HepG2 (cell line): ENCODE measurements around the gene CHMP6. TPM values are rescaled to one million over a fixed set of nuclear protein-coding genes. Genes with fewer than 3 reads are reported as not detected.

Source experiments
- ATAC-seq: fragments of 200-7000 bp; cut with Tn5 transposase; 3 replicates; pipeline ENCODE4 v1.9.1; 2020; ENCODE audit warnings: mild to moderate bottlenecking, moderate library complexity
- BruUV-seq: library from RNA; stranded (reverse); fragments of 400-500 nt; replicated peaks from 2 replicates; lab custom pipeline; 2021; lab: Mats Ljungman, UMichigan
- CTCF ChIA-PET: fragments of 300-600 bp; formaldehyde crosslinking; extraction: SDS; loops from one replicate; lab custom pipeline; 2021; ENCODE audit warnings: low total read pairs, inconsistent platforms, low intra/inter-chr PET ratio; lab: Yijun Ruan, JAX
- POLR2A ChIA-PET: fragments of 350-600 bp; sonication (Branson Sonifier 250); formaldehyde crosslinking; loops from one replicate; lab custom pipeline; 2020; ENCODE audit warnings: antibody characterized with exemption, inconsistent platforms; lab: Yijun Ruan, JAX
- DNase-seq: peaks from one replicate; pipeline ENCODE4 v3.0.0-alpha.2; 2015; ENCODE audit warnings: low spot score
- FAIRE-seq: peaks from 3 replicates; lab custom pipeline; 2011; peaks lifted over from hg19 to GRCh38; lab: Jason Lieb, UNC
- H2AFZ ChIP-seq: one replicate; pipeline ENCODE4 v1.6.1; 2011; ENCODE audit warnings: low read length, inconsistent platforms
- H3K27ac ChIP-seq: fragments of 300-600 bp; 3 replicates; pipeline ENCODE4 v1.8.0; 2011; ENCODE audit warnings: mixed run types, mild to moderate bottlenecking, mixed read lengths, low read length, inconsistent platforms; ENCODE audit not compliant: insufficient read depth; ENCODE audit errors: extremely low read length
- H3K27me3 ChIP-seq, 2 experiments: fragments of 200-600 bp in 1 of 2; 2 replicates in 1 of 2; 3 replicates in 1 of 2; pipeline versions ENCODE4 v1.6.0 to v1.8.0; 2011; ENCODE audit warnings: low read length in 2 of 2, mild to moderate bottlenecking in 2 of 2, moderate library complexity in 2 of 2, inconsistent platforms in 1 of 2; ENCODE audit not compliant: insufficient read depth in 2 of 2, control insufficient read depth in 1 of 2
- H3K36me3 ChIP-seq, 2 experiments: fragments of 200-600 bp in 1 of 2; replicated peaks in 1 of 2; 2 replicates in 1 of 2; 3 replicates in 1 of 2; pipeline versions ENCODE4 v1.5.1 to v1.8.0; 2011; ENCODE audit warnings: low read length in 2 of 2, inconsistent platforms in 1 of 2; ENCODE audit not compliant: insufficient read depth in 2 of 2, control insufficient read depth in 1 of 2
- H3K4me1 ChIP-seq: 2 replicates; pipeline ENCODE4 v1.5.1; 2012; ENCODE audit warnings: low read length, inconsistent platforms; ENCODE audit not compliant: insufficient read depth
- H3K4me2 ChIP-seq: 2 replicates; pipeline ENCODE4 v1.6.0; 2011; ENCODE audit warnings: low read depth, low read length, inconsistent platforms
- H3K4me3 ChIP-seq, 3 experiments: fragments of 200-600 bp in 1 of 3; sonication (generic), shearing (Covaris generic) in 1 of 3; replicated peaks in 1 of 3; 2 replicates each; pipeline ENCODE4 v1.5.1; 2011 to 2016; ENCODE audit warnings: low read length in 3 of 3, inconsistent platforms in 2 of 3, low read depth in 2 of 3, mild to moderate bottlenecking in 2 of 3, control low read depth in 1 of 3, mixed read lengths in 1 of 3; ENCODE audit not compliant: insufficient read depth in 1 of 3
- H3K79me2 ChIP-seq: one replicate; pipeline ENCODE4 v1.6.1; 2011; ENCODE audit warnings: low read length, inconsistent platforms; ENCODE audit not compliant: insufficient read depth
- H3K9ac ChIP-seq: 2 replicates; pipeline ENCODE4 v1.6.0; 2011; ENCODE audit warnings: mild to moderate bottlenecking, low read depth, low read length, inconsistent platforms; ENCODE audit not compliant: insufficient read depth
- H3K9me3 ChIP-seq: 2 replicates; pipeline ENCODE4 v1.5.1; 2012; ENCODE audit warnings: mild to moderate bottlenecking, low read length
- H4K20me1 ChIP-seq: 2 replicates; pipeline ENCODE4 v1.6.0; 2011; ENCODE audit warnings: inconsistent platforms, mild to moderate bottlenecking, low read length, moderate library complexity; ENCODE audit not compliant: insufficient read depth
- CEBPB ChIP-seq: IDR thresholded peaks from 2 replicates; pipeline ENCODE4 v1.6.1; 2011; ENCODE audit warnings: low read depth, low read length, improper control_type of control experiment, borderline replicate concordance
- KAT8 ChIP-seq: IDR thresholded peaks from 2 replicates; pipeline ENCODE4 v1.6.1; 2016; ENCODE audit warnings: missing genetic modification reagents, missing compliant biosample characterization
- THAP11 ChIP-seq: IDR thresholded peaks from 2 replicates; pipeline ENCODE4 v1.6.1; 2016; ENCODE audit warnings: missing biosample characterization, missing genetic modification reagents
- ZBTB33 ChIP-seq: sonication (generic); formaldehyde crosslinking; IDR thresholded peaks from 2 replicates; pipeline ENCODE4 v1.4.0; 2020; ENCODE audit warnings: missing genetic modification reagents
- WGBS: methylation state at CpG from one replicate; pipeline ENCODE4 v1.1.6; 2017; ENCODE audit warnings: low lambda C conversion rate; 5-methylcytosine and 5-hydroxymethylcytosine counted together
- in situ Hi-C: cut with HindIII; loops from 2 replicates; pipeline ENCODE4 v1.10.0; 2017; ENCODE audit warnings: low pct_unique_long_range_greater_than_20kb; ENCODE audit not compliant: extremely low pct_ligation_motif_present
- intact Hi-C: fragments of 100-400 bp; cut with micrococcal nuclease; formaldehyde crosslinking; loops from one replicate; pipeline ENCODE4 v1.10.0; 2022; ENCODE audit not compliant: unreplicated experiment
- polyA plus RNA-seq, 8 experiments: library from polyadenylated mRNA; depleted of rRNA in 3 of 8; stranded (reverse) in 7 of 8; unstranded in 1 of 8; fragments of >200 nt; fragmentation: Illumina TruSeq in 4 of 8; extraction: Trizol in 4 of 8; gene quantifications; 2 replicates each; pipeline versions ENCODE4 v1.2.1 to v1.2.3, GENCODE V29; 2011 to 2016; ENCODE audit warnings: low read depth in 4 of 8, missing spikeins in 1 of 8, mixed read lengths in 1 of 8; ENCODE audit not compliant: insufficient read depth in 1 of 8
- total RNA-seq, 5 experiments: library from RNA; depleted of rRNA; stranded (reverse); fragments of >200 nt; fragmentation: Illumina TruSeq; extraction: Trizol; gene quantifications; 2 replicates each; pipeline ENCODE4 v1.2.3, GENCODE V29; 2016; ENCODE audit warnings: low read depth in 1 of 5

The CHMP6 gene
- total and polyA plus RNA-seq, 2 of the 13 experiments (the other 11 are each of a cell fraction or from before 2014, with no cell fraction given) = 11.1 to 24.2 TPM

GRCh38 chr17:81031566-81032550, 40.2 kb downstream of the CHMP6 start:
- Histone ChIP-seq H3K9me3 (no peaks in the 10 kb centered on the region), H3K9ac (no peak overlapping the region), H3K27me3 (peaks cover 8 to 23% of the 10 kb centered on the region in 2 experiments; a peak in 4 of 5 replicates), H3K79me2 (peaks cover 12% of the 10 kb centered on the region), H2AFZ (no peak overlapping the region), H3K4me3 (no peak overlapping the region), H3K4me2 (no peak overlapping the region), H3K4me1 (peaks cover 56% of the 10 kb centered on the region), H3K36me3 (no peaks in the 10 kb centered on the region), H4K20me1 (peaks cover 14% of the 10 kb centered on the region), H3K27ac (no peak overlapping the region)
- CTCF ChIA-PET = no interaction called here
- DNase-seq (no peak), ATAC-seq (no peak), FAIRE-seq (no peak)
- WGBS = 93% methylated on average over 33 of the region's 41 CpGs
- POLR2A ChIA-PET = interaction anchor here (1.2 kb wide), 1 partner anchor 12 kb away, joined by 4 read pairs; no protein-coding TSS in a partner anchor
- intact Hi-C loops (no loop called here), in situ Hi-C loops (no loop called here)
- BruUV-seq = no TSS peak
- no peak for TF ChIP-seq ZBTB33
- peak; percentile 50; the same call in 1 of the 2 replicates for TF ChIP-seq CEBPB
- TF ChIP-seq KAT8 = no peak
- no peak for TF ChIP-seq THAP11 (CRISPR knock-in tag)
